Measurements from ENCODE around the gene MAPK8IP3. TPM values are rescaled to one million over a fixed set of nuclear protein-coding genes. Genes with fewer than 3 reads are reported as not detected.

Gene MAPK8IP3
- total and polyA plus RNA-seq, 2 donors from 2014 or later: 10.6 to 67.7 TPM

DNA sequence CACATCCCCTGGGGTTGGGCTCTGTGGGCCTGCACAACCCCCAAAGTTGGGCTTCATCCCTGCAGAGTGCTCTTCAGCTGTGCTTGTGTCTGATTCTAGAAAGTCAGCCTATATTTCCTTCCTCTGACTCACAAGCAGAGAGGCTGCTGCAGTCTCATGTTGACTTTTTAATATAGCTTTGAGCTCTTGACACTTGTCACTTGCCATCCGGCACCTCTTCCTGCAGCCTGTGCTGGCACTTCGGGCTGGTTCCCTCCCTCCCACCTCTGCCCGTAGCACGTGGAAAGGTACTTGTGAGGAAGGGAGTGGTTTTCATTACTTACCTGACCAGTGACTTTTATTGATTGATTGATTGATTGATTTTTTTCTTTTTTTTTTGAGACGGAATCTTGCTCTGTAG is 47.0 kb upstream of the MAPK8IP3 start:
- intact Hi-C loops (cut with DNase I): no loop called here
- Histone ChIP-seq H3K9me3 (ENCODE audit: control insufficient read depth in 2 of 3, insufficient read depth in 1 of 3, low read length in 3 of 3) (no peaks in the 10 kb centered on the region), H3K4me1 (ENCODE audit: control insufficient read depth in 2 of 3, insufficient read depth in 2 of 3, low read depth in 1 of 3, low read length in 3 of 3) (no peaks in the 10 kb centered on the region), H3K27me3 (ENCODE audit: control insufficient read depth, insufficient read depth, low read length) (no peaks in the 10 kb centered on the region), H3K9ac (ENCODE audit: low read length in 3 of 3) (no peak overlapping the region), H3K36me3 (ENCODE audit: control insufficient read depth in 2 of 3, insufficient read depth in 3 of 3, low read length in 3 of 3) (peaks cover 0 to 51% (median 27%) of the 10 kb centered on the region in 3 donors), H3K27ac (ENCODE audit: low read depth in 2 of 2, low read length in 2 of 2) (no peak overlapping the region), H3K4me3 (ENCODE audit: low read length in 3 of 3) (no peak overlapping the region)
- no peak for FAIRE-seq
- no peak for DNase-seq
- TF ChIP-seq, protein P1, sequence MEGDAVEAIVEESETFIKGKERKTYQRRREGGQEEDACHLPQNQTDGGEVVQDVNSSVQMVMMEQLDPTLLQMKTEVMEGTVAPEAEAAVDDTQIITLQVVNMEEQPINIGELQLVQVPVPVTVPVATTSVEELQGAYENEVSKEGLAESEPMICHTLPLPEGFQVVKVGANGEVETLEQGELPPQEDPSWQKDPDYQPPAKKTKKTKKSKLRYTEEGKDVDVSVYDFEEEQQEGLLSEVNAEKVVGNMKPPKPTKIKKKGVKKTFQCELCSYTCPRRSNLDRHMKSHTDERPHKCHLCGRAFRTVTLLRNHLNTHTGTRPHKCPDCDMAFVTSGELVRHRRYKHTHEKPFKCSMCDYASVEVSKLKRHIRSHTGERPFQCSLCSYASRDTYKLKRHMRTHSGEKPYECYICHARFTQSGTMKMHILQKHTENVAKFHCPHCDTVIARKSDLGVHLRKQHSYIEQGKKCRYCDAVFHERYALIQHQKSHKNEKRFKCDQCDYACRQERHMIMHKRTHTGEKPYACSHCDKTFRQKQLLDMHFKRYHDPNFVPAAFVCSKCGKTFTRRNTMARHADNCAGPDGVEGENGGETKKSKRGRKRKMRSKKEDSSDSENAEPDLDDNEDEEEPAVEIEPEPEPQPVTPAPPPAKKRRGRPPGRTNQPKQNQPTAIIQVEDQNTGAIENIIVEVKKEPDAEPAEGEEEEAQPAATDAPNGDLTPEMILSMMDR (IDR thresholded peaks at IDR 0.05; ENCODE audit: borderline replicate concordance, extremely low read depth, insufficient read depth): no peak

DNA sequence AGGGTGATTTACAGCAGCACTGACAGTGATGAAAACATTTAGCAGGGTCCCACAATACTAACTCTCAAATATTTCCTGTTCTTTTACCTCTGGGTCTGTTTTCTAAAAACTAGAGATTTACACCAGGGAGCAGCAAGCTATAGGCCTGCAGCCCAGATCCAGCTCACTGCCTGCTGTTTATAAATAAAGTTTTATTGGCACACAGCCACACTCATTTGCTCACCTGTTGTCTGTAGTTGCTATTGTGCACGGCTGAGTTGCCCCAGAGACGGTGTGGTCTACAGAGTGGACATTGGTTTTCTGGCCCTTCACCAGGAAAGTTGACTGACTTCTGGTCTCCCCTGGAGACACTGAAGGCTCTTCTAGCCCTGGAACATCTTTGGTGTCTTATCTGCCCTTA is 44.2 kb upstream of the MAPK8IP3 start:
- Histone ChIP-seq H3K36me3 (ENCODE audit: control insufficient read depth in 2 of 3, insufficient read depth in 3 of 3, low read length in 3 of 3) (peaks cover 0 to 61% (median 43%) of the 10 kb centered on the region in 3 donors), H3K9ac (ENCODE audit: low read length in 3 of 3) (no peak overlapping the region), H3K27ac (ENCODE audit: low read depth in 2 of 2, low read length in 2 of 2) (no peak overlapping the region), H3K9me3 (ENCODE audit: control insufficient read depth in 2 of 3, insufficient read depth in 1 of 3, low read length in 3 of 3) (no peaks in the 10 kb centered on the region), H3K4me1 (ENCODE audit: control insufficient read depth in 2 of 3, insufficient read depth in 2 of 3, low read depth in 1 of 3, low read length in 3 of 3) (no peaks in the 10 kb centered on the region), H3K27me3 (ENCODE audit: control insufficient read depth, insufficient read depth, low read length) (no peaks in the 10 kb centered on the region), H3K4me3 (ENCODE audit: low read length in 3 of 3) (no peak overlapping the region)
- FAIRE-seq: no peak
- TF ChIP-seq, protein P1 (IDR thresholded peaks at IDR 0.05; ENCODE audit: borderline replicate concordance, extremely low read depth, insufficient read depth): no peak
- intact Hi-C loops (cut with DNase I): no loop called here
- no peak for DNase-seq

DNA sequence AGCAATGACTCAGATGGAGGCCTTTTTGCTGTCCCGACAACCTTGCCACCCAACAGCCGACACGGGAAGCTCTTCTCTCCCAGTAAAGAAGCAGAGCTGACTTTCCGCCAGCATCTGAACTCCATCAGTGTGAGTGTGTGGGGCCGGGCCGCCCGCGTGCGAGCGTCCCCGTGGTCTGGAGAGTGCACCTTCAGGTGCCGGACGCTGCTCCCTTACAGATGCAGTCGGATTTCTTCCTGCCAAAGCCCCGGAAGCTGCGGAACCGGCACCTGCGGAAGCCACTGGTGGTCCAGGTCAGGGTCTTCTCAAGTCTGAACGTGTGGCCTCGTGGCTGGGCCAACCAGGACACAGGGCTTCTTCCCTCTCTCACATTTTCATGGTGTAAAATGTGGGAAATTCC is 43.5 kb upstream of the MAPK8IP3 start:
- Histone ChIP-seq H3K9ac (ENCODE audit: low read length in 3 of 3) (no peak overlapping the region), H3K4me3 (ENCODE audit: low read length in 3 of 3) (no peak overlapping the region), H3K4me1 (ENCODE audit: control insufficient read depth in 2 of 3, insufficient read depth in 2 of 3, low read depth in 1 of 3, low read length in 3 of 3) (no peaks in the 10 kb centered on the region), H3K27me3 (ENCODE audit: control insufficient read depth, insufficient read depth, low read length) (no peaks in the 10 kb centered on the region), H3K27ac (ENCODE audit: low read depth in 2 of 2, low read length in 2 of 2) (no peak overlapping the region), H3K9me3 (ENCODE audit: control insufficient read depth in 2 of 3, insufficient read depth in 1 of 3, low read length in 3 of 3) (no peaks in the 10 kb centered on the region), H3K36me3 (ENCODE audit: control insufficient read depth in 2 of 3, insufficient read depth in 3 of 3, low read length in 3 of 3) (peaks cover 0 to 60% (median 46%) of the 10 kb centered on the region in 3 donors)
- TF ChIP-seq, protein P1 (IDR thresholded peaks at IDR 0.05; ENCODE audit: borderline replicate concordance, extremely low read depth, insufficient read depth): no peak
- FAIRE-seq (no peak), DNase-seq (no peak)
- intact Hi-C loops (cut with DNase I): no loop called here

DNA sequence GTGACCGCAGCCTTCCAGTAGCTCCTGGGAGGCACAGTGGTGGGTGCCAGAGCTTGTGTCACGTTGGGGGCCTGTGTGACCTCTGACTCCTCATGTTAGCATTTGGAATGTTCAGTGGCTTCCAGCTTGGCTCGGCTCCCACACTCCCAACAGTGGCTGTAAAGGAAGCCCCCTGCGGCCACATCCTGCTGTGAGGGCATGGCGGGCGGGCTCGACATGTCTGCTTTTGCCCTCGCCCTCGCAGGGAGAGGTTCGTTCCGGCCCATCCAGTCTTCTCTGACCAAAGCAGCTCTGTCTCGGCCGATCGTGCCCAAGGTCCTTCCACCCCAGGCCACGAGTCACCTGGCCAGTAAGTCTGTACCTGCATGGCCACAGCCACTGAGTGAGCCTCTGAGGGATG is 40.2 kb upstream of the MAPK8IP3 start:
- no peaks in the 10 kb centered on the region for H3K9me3 ChIP-seq (ENCODE audit: control insufficient read depth in 2 of 3, insufficient read depth in 1 of 3, low read length in 3 of 3)
- intact Hi-C loops (cut with DNase I): no loop called here
- H3K9ac ChIP-seq (ENCODE audit: low read length in 3 of 3): no peak overlapping the region
- DNase-seq: no peak
- peaks cover 0 to 73% (median 55%) of the 10 kb centered on the region in 3 donors for H3K36me3 ChIP-seq (ENCODE audit: control insufficient read depth in 2 of 3, insufficient read depth in 3 of 3, low read length in 3 of 3)
- TF ChIP-seq, protein P1 (IDR thresholded peaks at IDR 0.05; ENCODE audit: borderline replicate concordance, extremely low read depth, insufficient read depth): no peak
- H3K4me3 ChIP-seq (ENCODE audit: low read length in 3 of 3): no peak overlapping the region
- no peaks in the 10 kb centered on the region for H3K27me3 ChIP-seq (ENCODE audit: control insufficient read depth, insufficient read depth, low read length)
- FAIRE-seq: no peak
- no peak overlapping the region for H3K27ac ChIP-seq (ENCODE audit: low read depth in 2 of 2, low read length in 2 of 2)
- H3K4me1 ChIP-seq (ENCODE audit: control insufficient read depth in 2 of 3, insufficient read depth in 2 of 3, low read depth in 1 of 3, low read length in 3 of 3): no peaks in the 10 kb centered on the region

Data from kidney (tissue), 14 donors.